NCI-H2081 (cell line): ENCODE results near the gene RPLP2.

Source experiments
- DNase-seq, 2 experiments: peaks; one replicate each; lab custom pipeline; 2025; lab: John Stamatoyannopoulos, UW

The RPLP2 gene

GRCh38 chr11:836274-836673, 26.5 kb downstream of the RPLP2 start:
- DNase-seq, result no peak

GRCh38 chr11:836700-837099, 26.9 kb downstream of the RPLP2 start:
- DNase-seq, result no peak

GRCh38 chr11:837189-837989, 27.6 kb downstream of the RPLP2 start:
- no peak for DNase-seq

GRCh38 chr11:837990-838307, 28.2 kb downstream of the RPLP2 start:
- no peak for DNase-seq

GRCh38 chr11:838441-839279, 28.9 kb downstream of the RPLP2 start:
- no peak for DNase-seq

GRCh38 chr11:839280-839623, 29.5 kb downstream of the RPLP2 start:
- DNase-seq, result no peak

GRCh38 chr11:839875-840617, 30.3 kb downstream of the RPLP2 start:
- no peak for DNase-seq

GRCh38 chr11:841981-842369, 32.2 kb downstream of the RPLP2 start:
- no peak for DNase-seq

- peak; percentile 79 to 84 for DNase-seq
These were observed 32.7 kb downstream of the RPLP2 start, which contains the start of the genes POLR2L and TSPAN4 for GRCh38 chr11:842370-843002. Gene POLR2L (minus strand): TSS chr11:842529. CDS start chr11:842508, 21 bp downstream. Gene TSPAN4 (plus strand): TSS chr11:842852. CDS start chr11:850305, 7,453 bp downstream.

GRCh38 chr11:843086-843734, 33.4 kb downstream of the RPLP2 start:
- DNase-seq, result no peak

GRCh38 chr11:843818-844692, 34.3 kb downstream of the RPLP2 start:
- no peak for DNase-seq

- DNase-seq, result peak in 1 of 2 experiments; percentile 33
These were observed 35.2 kb downstream of the RPLP2 start for GRCh38 chr11:844693-845644.

GRCh38 chr11:845872-846495, 36.2 kb downstream of the RPLP2 start:
- DNase-seq, result no peak

- DNase-seq, result no peak
These were observed 36.8 kb downstream of the RPLP2 start for GRCh38 chr11:846496-847098.

- DNase-seq, result no peak
These were observed 38.1 kb downstream of the RPLP2 start for GRCh38 chr11:847876-848275.

GRCh38 chr11:848380-848931, 38.7 kb downstream of the RPLP2 start:
- DNase-seq, result peak; percentile 45 to 60

- DNase-seq, result peak; percentile 38 to 60
These were observed 39.5 kb downstream of the RPLP2 start for GRCh38 chr11:849104-849824.
